Measurements from ENCODE around the gene UMODL1. TPM values are rescaled to one million over a fixed set of nuclear protein-coding genes. Genes with fewer than 3 reads are reported as not detected.

Gene UMODL1
- total RNA-seq, 3 donors from 2014 or later (not counting 1 experiment from before 2014, with no cell fraction given): 0.14 to 0.28 TPM; not detected in 1

GRCh38 chr21:42039911-42040351 is 31.2 kb upstream of the UMODL1 start:
- Mint-ChIP-seq H3K36me3 (no peaks in the 10 kb centered on the region), H3K4me1 (no peaks in the 10 kb centered on the region), H3K9me3 (no peaks in the 10 kb centered on the region), H3K4me3 (no peak overlapping the region), H3K27me3 (ENCODE audit: low read depth in 2 of 2) (peaks cover 2 to 5% of the 10 kb centered on the region in 2 donors), H3K27ac (no peak overlapping the region)
- DNase-seq (no peak), ATAC-seq (no peak)
- no peaks in the 10 kb centered on the region for H3K36me3 ChIP-seq (ENCODE audit: control insufficient read depth, insufficient read depth, low read length)
- H3K27ac ChIP-seq (ENCODE audit: low read length): no peak overlapping the region
- TF ChIP-seq, protein P1, sequence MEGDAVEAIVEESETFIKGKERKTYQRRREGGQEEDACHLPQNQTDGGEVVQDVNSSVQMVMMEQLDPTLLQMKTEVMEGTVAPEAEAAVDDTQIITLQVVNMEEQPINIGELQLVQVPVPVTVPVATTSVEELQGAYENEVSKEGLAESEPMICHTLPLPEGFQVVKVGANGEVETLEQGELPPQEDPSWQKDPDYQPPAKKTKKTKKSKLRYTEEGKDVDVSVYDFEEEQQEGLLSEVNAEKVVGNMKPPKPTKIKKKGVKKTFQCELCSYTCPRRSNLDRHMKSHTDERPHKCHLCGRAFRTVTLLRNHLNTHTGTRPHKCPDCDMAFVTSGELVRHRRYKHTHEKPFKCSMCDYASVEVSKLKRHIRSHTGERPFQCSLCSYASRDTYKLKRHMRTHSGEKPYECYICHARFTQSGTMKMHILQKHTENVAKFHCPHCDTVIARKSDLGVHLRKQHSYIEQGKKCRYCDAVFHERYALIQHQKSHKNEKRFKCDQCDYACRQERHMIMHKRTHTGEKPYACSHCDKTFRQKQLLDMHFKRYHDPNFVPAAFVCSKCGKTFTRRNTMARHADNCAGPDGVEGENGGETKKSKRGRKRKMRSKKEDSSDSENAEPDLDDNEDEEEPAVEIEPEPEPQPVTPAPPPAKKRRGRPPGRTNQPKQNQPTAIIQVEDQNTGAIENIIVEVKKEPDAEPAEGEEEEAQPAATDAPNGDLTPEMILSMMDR (IDR thresholded peaks at IDR 0.05): no peak
- H3K27me3 ChIP-seq (ENCODE audit: control insufficient read depth, insufficient read depth, low read length): no peaks in the 10 kb centered on the region
- no peaks in the 10 kb centered on the region for H3K9me3 ChIP-seq (ENCODE audit: control insufficient read depth, insufficient read depth, low read length)
- H3K4me1 ChIP-seq (ENCODE audit: control insufficient read depth, insufficient read depth, low read length): no peaks in the 10 kb centered on the region
- intact Hi-C loops (cut with micrococcal nuclease): no loop called here
- no peak overlapping the region for H3K4me3 ChIP-seq (ENCODE audit: low read length)
- 81% methylated on average over 12 of the region's 12 CpGs for WGBS (ENCODE audit: insufficient coverage)

GRCh38 chr21:42040411-42041180 is 30.5 kb upstream of the UMODL1 start:
- H3K4me3 Mint-ChIP-seq: no peak overlapping the region
- intact Hi-C loops (cut with micrococcal nuclease): no loop called here

GRCh38 chr21:42041246-42041645 is 29.9 kb upstream of the UMODL1 start:
- WGBS (ENCODE audit: insufficient coverage): 94% methylated on average over 7 of the region's 7 CpGs

More at GRCh38 chr21:42040411-42041180, 30.5 kb upstream of the UMODL1 start:
- no peak overlapping the region for H3K4me3 ChIP-seq (ENCODE audit: low read length)
- Mint-ChIP-seq H3K4me1 (no peaks in the 10 kb centered on the region), H3K27ac (no peak overlapping the region), H3K27me3 (ENCODE audit: low read depth in 2 of 2) (peaks cover 0 to 3% of the 10 kb centered on the region in 2 donors), H3K9me3 (no peaks in the 10 kb centered on the region), H3K36me3 (no peaks in the 10 kb centered on the region)
- ATAC-seq (no peak), DNase-seq (no peak)
- no peaks in the 10 kb centered on the region for H3K36me3 ChIP-seq (ENCODE audit: control insufficient read depth, insufficient read depth, low read length)
- TF ChIP-seq, protein P1 (IDR thresholded peaks at IDR 0.05): no peak
- H3K27ac ChIP-seq (ENCODE audit: low read length): no peak overlapping the region
- H3K4me1 ChIP-seq (ENCODE audit: control insufficient read depth, insufficient read depth, low read length): no peaks in the 10 kb centered on the region
- H3K9me3 ChIP-seq (ENCODE audit: control insufficient read depth, insufficient read depth, low read length): no peaks in the 10 kb centered on the region
- no peaks in the 10 kb centered on the region for H3K27me3 ChIP-seq (ENCODE audit: control insufficient read depth, insufficient read depth, low read length)
- WGBS (ENCODE audit: insufficient coverage): 93% methylated on average over 17 of the region's 18 CpGs

More at GRCh38 chr21:42041246-42041645, 29.9 kb upstream of the UMODL1 start:
- TF ChIP-seq, protein P1 (IDR thresholded peaks at IDR 0.05): no peak
- Mint-ChIP-seq H3K9me3 (no peaks in the 10 kb centered on the region), H3K27me3 (ENCODE audit: low read depth in 2 of 2) (peaks cover 0 to 3% of the 10 kb centered on the region in 2 donors), H3K4me3 (no peak overlapping the region), H3K4me1 (no peaks in the 10 kb centered on the region), H3K36me3 (no peaks in the 10 kb centered on the region), H3K27ac (no peak overlapping the region)
- no peaks in the 10 kb centered on the region for H3K27me3 ChIP-seq (ENCODE audit: control insufficient read depth, insufficient read depth, low read length)
- DNase-seq: no peak
- no peaks in the 10 kb centered on the region for H3K9me3 ChIP-seq (ENCODE audit: control insufficient read depth, insufficient read depth, low read length)
- ATAC-seq: no peak
- no peak overlapping the region for H3K27ac ChIP-seq (ENCODE audit: low read length)
- H3K36me3 ChIP-seq (ENCODE audit: control insufficient read depth, insufficient read depth, low read length): no peaks in the 10 kb centered on the region
- H3K4me3 ChIP-seq (ENCODE audit: low read length): no peak overlapping the region
- no peaks in the 10 kb centered on the region for H3K4me1 ChIP-seq (ENCODE audit: control insufficient read depth, insufficient read depth, low read length)
- intact Hi-C loops (cut with micrococcal nuclease): no loop called here
